ENCODE results near the gene OMG. TPM values are rescaled to one million over a fixed set of nuclear protein-coding genes. Genes with fewer than 3 reads are reported as not detected.

The OMG gene
- total RNA-seq, 1 donor from 2014 or later: not detected

Other genes with a start within 250 kb of the OMG start
- 38.9 TPM for gene NF1, start 202.3 kb downstream of the OMG start, total RNA-seq
- 2.9 TPM for gene EVI2B, start 16.8 kb upstream of the OMG start, total RNA-seq
- 2.2 TPM for gene EVI2A, start 24.4 kb upstream of the OMG start, total RNA-seq
- 12.0 TPM for gene RAB11FIP4, start 94.4 kb upstream of the OMG start, total RNA-seq

Data from Right ventricle myocardium superior (tissue), 1 donor.